ENCODE data around the gene SLC9C2. TPM values are rescaled to one million over a fixed set of nuclear protein-coding genes. Genes with fewer than 3 reads are reported as not detected.
"Not testable (repeated sequence)": the region's sequence is repeated elsewhere in the genome, so short reads cannot be mapped to it uniquely, and the experiment has no call there.

The SLC9C2 gene
- total RNA-seq, 1 experiment from 2014 or later = not detected

DNA sequence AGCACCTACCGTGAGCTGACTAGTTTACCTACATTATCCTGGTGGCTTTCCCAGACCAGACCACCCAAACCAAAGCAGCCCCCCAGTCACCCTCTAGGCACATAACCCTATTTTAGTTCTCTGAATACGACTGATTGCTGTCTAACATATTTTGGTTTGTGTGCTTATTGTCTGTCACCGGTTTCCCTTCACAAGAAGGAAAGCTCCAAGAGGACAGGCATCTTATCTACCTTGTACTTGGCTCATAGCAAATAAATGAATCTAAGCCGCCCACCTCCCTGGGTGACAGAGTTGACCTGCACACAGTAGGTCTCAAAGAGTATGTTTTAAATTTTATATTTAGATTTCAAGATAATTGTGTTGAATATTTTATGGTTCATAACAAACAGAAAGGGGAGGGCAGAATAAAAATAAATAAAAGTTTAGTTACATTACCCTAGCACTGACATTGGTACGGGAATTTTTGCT lies 126.6 kb downstream of the SLC9C2 start:
- intact Hi-C loops (cut with micrococcal nuclease; ENCODE audit: unreplicated experiment) = loop anchor here (5.0 kb wide), 1 partner anchor 236 kb away; the partner anchor contains the start of gene KLHL20
- Mint-ChIP-seq H3K27ac (ENCODE audit: unreplicated experiment) (peak overlapping the region; percentile 16), H3K9me3 (ENCODE audit: low read depth, unreplicated experiment) (peaks cover 3% of the 10 kb centered on the region), H3K27me3 (ENCODE audit: unreplicated experiment) (no peaks in the 10 kb centered on the region), H3K4me1 (ENCODE audit: low read depth, unreplicated experiment) (peaks cover 45% of the 10 kb centered on the region), H3K36me3 (ENCODE audit: insufficient read depth, unreplicated experiment) (peaks cover 40% of the 10 kb centered on the region), H3K4me3 (ENCODE audit: low read depth, unreplicated experiment) (peak overlapping the region; percentile 84)
- DNase-seq = no peak
- no TSS peak for BruUV-seq (replicated peaks)
- TF ChIP-seq, protein P1, sequence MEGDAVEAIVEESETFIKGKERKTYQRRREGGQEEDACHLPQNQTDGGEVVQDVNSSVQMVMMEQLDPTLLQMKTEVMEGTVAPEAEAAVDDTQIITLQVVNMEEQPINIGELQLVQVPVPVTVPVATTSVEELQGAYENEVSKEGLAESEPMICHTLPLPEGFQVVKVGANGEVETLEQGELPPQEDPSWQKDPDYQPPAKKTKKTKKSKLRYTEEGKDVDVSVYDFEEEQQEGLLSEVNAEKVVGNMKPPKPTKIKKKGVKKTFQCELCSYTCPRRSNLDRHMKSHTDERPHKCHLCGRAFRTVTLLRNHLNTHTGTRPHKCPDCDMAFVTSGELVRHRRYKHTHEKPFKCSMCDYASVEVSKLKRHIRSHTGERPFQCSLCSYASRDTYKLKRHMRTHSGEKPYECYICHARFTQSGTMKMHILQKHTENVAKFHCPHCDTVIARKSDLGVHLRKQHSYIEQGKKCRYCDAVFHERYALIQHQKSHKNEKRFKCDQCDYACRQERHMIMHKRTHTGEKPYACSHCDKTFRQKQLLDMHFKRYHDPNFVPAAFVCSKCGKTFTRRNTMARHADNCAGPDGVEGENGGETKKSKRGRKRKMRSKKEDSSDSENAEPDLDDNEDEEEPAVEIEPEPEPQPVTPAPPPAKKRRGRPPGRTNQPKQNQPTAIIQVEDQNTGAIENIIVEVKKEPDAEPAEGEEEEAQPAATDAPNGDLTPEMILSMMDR (IDR thresholded peaks at IDR 0.05; ENCODE audit: unreplicated experiment) = no peak
- CTCF ChIA-PET = interaction anchor here (0.7 to 1.3 kb wide), 5 partner anchors 47 to 1476 kb away, joined by 3 to 5 read pairs (median 4); partner anchors contain the start of genes DARS2 and KLHL20

DNA sequence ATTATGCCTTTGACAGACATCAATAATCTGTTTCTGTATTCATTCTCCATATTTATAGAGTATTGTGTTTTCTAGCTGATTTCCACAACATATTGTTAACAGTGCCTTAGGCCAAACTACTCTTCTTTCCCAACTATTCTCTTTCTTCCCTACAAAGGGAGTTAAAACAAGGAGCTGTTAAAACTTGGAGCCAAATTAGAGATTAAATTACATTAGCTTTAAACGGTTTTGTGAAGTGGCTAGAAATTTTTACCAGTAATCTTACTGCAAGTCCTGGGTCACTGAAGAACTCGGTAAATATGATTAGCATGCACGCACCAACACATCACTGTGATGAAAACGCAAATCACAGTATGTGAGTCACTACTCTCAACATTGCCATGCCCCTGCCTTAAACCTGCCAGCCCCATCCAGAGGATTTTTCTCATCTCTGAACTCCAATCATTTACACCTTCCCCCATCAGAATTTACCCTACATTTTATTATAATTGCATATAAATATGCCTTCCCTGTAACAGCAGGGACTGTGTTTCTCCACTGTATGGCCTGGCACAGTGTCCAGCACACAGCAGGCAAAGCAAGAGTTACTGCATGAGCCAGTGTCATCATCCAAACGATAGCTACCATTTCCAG lies 127.2 kb downstream of the SLC9C2 start:
- TF ChIP-seq, protein P1 (IDR thresholded peaks at IDR 0.05; ENCODE audit: unreplicated experiment) = no peak
- DNase-seq = no peak
- Mint-ChIP-seq H3K9me3 (ENCODE audit: low read depth, unreplicated experiment) (peaks cover 3% of the 10 kb centered on the region), H3K4me3 (ENCODE audit: low read depth, unreplicated experiment) (peak overlapping the region; percentile 84), H3K27ac (ENCODE audit: unreplicated experiment) (peak overlapping the region; percentile 16), H3K36me3 (ENCODE audit: insufficient read depth, unreplicated experiment) (peaks cover 38% of the 10 kb centered on the region), H3K27me3 (ENCODE audit: unreplicated experiment) (no peaks in the 10 kb centered on the region), H3K4me1 (ENCODE audit: low read depth, unreplicated experiment) (peaks cover 45% of the 10 kb centered on the region)
- BruUV-seq (replicated peaks) = no TSS peak
- CTCF ChIA-PET = interaction anchor here (0.7 to 1.0 kb wide), 2 partner anchors 348 to 1477 kb away, joined by 4 to 5 read pairs; partner anchors contain the start of gene DARS2
- intact Hi-C loops (cut with micrococcal nuclease; ENCODE audit: unreplicated experiment) = loop anchor here (5.0 kb wide), 1 partner anchor 237 kb away; the partner anchor contains the start of gene KLHL20

DNA sequence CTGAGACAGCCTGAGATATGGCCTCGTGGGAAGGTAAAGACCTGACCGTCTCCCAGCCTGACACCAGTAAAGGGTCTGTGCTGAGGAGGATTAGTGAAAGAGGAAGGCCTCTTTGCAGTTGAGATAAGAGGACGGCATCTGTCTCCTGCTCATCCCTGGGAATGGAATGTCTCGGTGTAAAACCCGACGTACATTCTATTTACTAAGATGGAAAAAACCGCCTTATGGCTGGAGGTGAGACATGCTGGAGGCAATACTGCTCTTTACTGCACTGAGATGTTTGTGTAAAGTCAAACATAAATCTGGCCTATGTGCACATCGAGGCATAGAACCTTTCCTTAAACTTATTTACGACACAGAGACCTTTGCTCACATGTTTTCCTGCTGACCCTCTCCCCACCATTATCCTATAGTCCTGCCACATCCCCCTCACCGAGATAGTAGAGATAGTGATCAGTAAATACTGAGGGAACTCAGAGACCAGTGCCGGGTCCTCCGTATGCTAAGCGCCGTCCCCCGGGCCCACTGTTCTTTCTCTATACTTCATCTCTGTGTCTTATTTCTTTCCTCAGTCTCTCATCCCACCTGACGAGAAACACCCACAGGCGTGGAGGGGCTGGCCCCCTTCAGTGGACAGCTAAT lies 128.0 kb downstream of the SLC9C2 start:
- BruUV-seq (replicated peaks); H3K27ac Mint-ChIP-seq (ENCODE audit: unreplicated experiment); DNase-seq; H3K9me3 Mint-ChIP-seq (ENCODE audit: low read depth, unreplicated experiment); H3K27me3 Mint-ChIP-seq (ENCODE audit: unreplicated experiment); CTCF ChIA-PET: not testable (repeated sequence)
- Mint-ChIP-seq H3K4me1 (ENCODE audit: low read depth, unreplicated experiment) (peaks cover 39% of the 10 kb centered on the region), H3K36me3 (ENCODE audit: insufficient read depth, unreplicated experiment) (peaks cover 34% of the 10 kb centered on the region), H3K4me3 (ENCODE audit: low read depth, unreplicated experiment) (peak overlapping the region; percentile 84)
- intact Hi-C loops (cut with micrococcal nuclease; ENCODE audit: unreplicated experiment) = loop anchor here (5.0 kb wide), 1 partner anchor 237 kb away; the partner anchor contains the start of gene KLHL20

DNA sequence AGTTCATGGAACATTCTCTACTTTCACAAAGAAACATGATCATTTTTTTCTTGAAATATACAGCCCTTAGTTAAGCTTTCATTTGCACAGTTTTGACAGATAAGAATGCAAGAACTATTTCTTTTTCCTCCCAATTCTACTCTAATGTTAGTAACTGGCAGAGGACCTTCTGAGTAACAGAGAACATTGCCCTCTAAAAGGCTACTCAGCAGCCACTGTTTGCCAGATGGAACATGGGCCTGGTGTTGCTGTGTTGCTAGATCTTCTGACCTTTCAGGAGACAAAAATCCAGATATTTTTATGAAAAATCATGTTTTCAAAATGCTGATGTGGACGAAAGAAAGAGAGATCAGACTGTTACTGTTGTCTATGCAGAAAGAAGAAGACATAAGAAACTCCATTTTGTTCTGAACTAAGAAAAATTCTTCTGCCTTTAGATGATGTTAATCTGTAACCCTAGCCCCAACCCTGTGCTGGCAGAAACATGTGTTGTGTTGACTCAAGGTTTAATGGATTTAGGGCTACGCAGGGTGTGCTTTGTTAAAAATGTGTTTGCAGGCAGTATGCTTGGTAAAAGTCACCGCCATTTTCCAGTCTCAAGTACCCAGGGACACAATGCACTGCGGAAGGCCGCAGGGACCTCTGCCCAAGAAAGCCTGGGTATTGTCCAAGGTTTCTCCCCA lies 128.6 kb downstream of the SLC9C2 start:
- Mint-ChIP-seq H3K27me3 (ENCODE audit: unreplicated experiment) (no peaks in the 10 kb centered on the region), H3K4me1 (ENCODE audit: low read depth, unreplicated experiment) (peaks cover 33% of the 10 kb centered on the region), H3K9me3 (ENCODE audit: low read depth, unreplicated experiment) (peaks cover 9% of the 10 kb centered on the region), H3K36me3 (ENCODE audit: insufficient read depth, unreplicated experiment) (peaks cover 28% of the 10 kb centered on the region), H3K27ac (ENCODE audit: unreplicated experiment) (no peak overlapping the region), H3K4me3 (ENCODE audit: low read depth, unreplicated experiment) (peak overlapping the region; percentile 84)
- no TSS peak for BruUV-seq (replicated peaks)
- TF ChIP-seq, protein P1 (IDR thresholded peaks at IDR 0.05; ENCODE audit: unreplicated experiment) = no peak
- intact Hi-C loops (cut with micrococcal nuclease; ENCODE audit: unreplicated experiment) = no loop called here
- CTCF ChIA-PET = no interaction called here
- DNase-seq = no peak

All from Calu3 (cell line).